HG02981 (cell line): Measurements from ENCODE around the gene TBATA.

Experiments used
- ATAC-seq: cut with Tn5 transposase; IDR thresholded peaks from one replicate; pipeline ENCODE4 v1.9.1; 2021; ENCODE audit warnings: mild to moderate bottlenecking, moderate library complexity; ENCODE audit not compliant: unreplicated experiment

Gene TBATA

DNA sequence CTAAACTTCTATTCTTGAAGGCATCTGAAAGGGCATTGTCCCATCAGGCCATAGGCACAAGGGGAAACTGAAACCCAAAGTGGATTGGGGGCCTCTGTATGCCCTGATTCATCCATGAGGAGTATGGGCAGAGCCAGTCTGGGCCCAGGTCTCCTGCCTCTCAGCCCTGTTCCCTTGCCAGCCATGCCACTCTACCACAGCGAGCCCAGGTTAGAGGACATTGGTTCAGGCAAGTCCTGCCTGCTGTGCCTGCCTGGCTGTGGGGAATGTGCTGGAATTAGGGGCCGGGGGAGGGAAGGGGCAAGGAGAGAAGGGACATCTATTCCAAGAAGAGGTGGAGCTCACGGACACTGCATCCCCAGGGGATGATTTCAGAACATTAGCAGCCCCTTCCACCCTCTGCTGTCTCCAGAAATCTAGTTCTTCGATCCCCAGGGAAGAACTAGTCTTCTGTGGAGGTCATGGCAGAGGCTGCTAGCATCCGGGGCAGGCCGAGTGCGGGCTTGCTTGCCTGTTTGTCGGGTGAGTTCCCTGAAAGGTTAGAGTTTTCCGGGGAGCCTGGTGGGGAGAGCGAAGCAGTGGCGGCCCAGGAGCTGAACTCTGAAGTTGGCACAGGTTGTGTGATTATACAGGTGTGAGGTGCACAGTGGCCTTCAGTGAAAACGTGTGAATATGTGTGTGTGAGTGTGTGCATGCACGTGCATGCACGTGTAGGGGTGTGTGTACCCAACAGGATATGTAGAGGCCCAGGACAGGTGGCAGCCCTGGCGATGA lies 37.8 kb downstream of the TBATA start:
- ATAC-seq = no peak

- ATAC-seq = no peak
Measured at GRCh38 chr10:70745555-70745954, 39.6 kb downstream of the TBATA start.

GRCh38 chr10:70744617-70745143 lies 40.5 kb downstream of the TBATA start:
- ATAC-seq = no peak

- ATAC-seq = no peak
Measured at GRCh38 chr10:70743879-70744278, 41.3 kb downstream of the TBATA start.

DNA sequence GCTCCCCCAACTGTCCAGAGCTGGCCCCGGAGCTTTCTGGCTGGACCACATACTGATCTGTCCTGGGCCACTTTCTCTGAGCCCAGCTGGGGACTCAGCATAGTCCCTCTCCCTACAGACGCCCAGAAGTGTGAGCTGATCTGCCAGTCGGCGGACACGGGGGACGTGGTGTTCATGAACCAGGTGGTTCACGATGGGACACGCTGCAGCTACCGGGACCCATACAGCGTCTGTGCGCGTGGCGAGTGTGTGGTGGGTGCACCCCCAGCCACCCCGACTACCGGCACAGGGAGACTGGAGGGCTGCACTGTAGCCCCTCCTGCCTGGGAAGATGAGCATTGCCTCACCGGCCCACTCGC lies 41.8 kb downstream of the TBATA start:
- no peak for ATAC-seq

- ATAC-seq = no peak
Measured at GRCh38 chr10:70742537-70743429, 42.4 kb downstream of the TBATA start.

DNA sequence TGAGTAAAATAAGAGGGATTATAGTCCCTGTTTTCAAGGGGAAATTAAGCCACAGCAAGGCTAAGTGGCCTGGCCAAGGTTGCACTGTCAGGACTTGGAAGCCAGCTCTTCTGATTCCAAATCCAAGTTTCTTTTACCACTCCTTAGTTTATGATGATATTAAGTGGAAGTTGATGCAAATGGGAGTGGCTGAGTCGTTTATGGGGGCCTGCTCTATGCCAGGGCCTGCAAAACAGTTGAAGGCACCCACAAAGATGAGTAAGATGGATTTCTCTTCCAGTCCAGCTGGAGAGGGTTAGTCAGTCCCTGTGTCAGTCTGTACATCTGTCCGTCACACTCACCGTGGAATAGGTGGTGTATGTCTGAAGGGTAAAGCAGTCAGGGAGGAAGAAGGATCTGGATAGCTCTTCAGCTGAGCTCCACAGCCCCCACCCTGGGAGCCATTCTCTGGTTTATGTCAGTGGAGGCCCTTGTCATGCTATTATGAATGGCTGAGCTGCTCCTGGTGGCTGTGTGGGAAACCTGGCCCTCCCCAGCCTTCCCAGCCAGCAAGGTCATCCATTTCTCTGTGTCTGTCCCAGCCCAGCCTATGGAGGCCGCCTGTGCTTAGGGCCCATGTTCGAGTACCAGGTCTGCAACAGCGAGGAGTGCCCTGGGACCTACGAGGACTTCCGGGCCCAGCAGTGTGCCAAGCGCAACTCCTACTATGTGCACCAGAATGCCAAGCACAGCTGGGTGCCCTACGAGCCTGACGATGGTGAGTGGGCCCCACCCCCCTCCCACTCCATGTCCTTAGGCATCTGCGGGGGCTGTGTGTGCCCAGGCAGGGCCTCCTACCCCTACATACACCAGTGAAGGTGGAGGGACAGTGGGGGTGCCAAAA lies 44.5 kb downstream of the TBATA start:
- no peak for ATAC-seq

GRCh38 chr10:70738761-70739121 lies 46.4 kb downstream of the TBATA start:
- no peak for ATAC-seq

- ATAC-seq = no peak
Measured at GRCh38 chr10:70738006-70738760, 47.0 kb downstream of the TBATA start.

- no peak for ATAC-seq
Measured at GRCh38 chr10:70737250-70737649, 47.9 kb downstream of the TBATA start.

DNA sequence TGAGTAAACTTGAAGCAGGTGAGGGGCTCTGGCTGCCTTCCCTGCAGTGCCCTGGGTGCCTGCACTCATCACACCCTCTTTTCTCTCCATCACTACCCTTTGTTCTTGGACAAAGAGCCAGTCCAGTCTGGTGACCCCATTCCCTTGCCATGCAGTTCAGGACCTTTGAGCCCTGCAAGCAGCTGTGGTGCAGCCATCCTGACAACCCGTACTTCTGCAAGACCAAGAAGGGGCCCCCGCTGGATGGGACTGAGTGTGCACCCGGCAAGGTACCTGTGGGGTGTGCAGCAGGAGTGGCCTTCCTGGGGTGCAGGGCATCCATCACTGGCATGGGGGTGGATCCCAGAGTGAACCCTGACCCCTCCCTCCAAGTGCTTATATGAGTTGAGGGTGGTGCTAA lies 48.7 kb downstream of the TBATA start:
- no peak for ATAC-seq

DNA sequence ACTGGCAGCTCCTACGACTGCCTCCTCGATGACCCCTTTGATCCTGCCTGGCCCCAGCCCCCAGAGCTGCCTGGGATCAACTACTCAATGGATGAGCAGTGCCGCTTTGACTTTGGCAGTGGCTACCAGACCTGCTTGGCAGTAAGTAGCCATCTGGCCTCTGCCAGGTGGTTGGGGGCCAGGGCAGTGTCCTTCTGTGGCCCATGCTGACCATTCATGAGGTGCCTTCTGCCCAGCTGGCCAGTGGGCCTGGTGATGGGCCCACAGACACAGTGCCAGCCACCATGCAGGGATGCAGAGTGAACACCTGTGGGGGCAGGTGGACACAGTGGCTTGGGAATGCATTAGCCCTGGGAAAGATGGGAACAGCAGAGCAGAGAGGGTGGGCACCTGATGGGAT lies 50.0 kb downstream of the TBATA start:
- ATAC-seq = no peak

DNA sequence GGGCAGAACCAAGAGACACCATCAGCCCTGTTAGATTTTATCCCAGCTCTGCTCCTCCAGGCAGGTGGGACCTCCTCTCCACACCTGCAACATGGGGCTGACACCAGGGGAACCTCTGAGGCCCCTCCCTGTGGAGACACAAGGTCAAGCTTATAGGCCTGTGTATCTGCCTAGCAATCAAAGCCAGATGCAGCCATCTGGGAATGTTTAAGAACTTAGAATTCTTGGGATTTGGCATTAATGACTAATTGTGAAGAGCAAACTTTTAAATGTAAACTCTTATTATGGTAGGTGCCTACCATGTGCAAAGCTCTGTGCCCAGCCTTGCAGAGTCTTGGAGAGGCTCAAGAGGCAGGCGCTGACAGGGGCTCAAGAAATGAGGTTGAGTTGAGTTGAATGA lies 52.1 kb downstream of the TBATA start:
- ATAC-seq = no peak

GRCh38 chr10:70732569-70732968 lies 52.6 kb downstream of the TBATA start:
- ATAC-seq = no peak

GRCh38 chr10:70730955-70731354 lies 54.2 kb downstream of the TBATA start:
- ATAC-seq = no peak

DNA sequence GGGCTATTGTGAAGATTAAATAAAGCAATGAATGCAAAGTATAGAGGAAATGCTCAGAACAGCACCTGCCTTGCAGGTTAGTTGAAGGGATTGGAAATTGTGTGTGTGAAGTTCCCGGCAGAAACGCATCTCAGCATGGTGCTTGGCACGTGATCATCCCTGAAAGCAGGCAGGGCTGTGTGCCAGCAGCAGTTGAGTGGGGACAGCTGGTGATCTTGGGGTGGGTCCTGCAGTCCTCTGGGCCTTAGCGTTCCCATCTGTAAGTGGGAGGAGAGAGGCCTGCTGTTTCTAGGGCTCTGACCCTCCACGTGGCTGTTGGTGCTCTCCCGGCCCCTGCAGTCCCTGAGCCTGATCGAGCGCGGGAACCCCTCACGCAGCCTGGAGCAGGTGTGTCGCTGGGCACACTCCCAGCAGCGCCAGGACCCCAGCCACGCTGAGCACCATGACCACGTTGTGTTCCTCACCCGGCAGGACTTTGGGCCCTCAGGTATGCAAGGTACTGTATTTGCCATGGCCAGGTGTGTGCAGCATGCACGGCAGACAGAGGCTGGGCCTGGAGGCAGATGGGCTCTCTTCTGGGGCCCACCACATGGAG lies 55.3 kb downstream of the TBATA start:
- no peak for ATAC-seq

- no peak for ATAC-seq
Measured at GRCh38 chr10:70728328-70728727, 56.8 kb downstream of the TBATA start.

DNA sequence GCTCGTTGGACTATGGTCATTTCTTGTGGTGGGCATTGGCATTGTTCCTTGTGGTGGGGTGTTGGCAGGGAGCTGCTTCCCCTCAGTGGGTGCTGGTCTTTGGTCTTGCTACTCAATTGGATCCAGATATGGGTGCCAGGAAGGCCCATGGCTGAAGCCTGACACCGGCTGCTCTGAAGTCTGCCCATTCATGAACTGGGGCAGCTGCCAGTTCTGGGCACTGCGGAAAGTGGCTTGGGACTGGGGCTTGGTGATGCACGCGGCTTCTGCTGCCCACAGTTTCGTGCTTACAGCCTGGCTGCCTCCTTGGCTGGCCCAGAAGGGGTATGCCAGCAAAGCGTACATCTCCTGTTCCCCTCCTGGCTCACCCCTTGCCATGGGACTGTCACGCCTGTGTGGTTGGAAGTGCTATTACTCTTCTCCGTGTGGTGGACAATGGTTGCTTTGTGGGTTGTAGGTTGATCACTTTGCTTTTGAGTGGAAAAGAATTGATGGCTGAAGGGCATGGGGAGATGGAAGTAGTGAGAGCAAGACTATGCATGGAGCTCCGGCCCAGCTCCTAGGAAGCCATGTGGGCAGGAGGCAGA lies 58.2 kb downstream of the TBATA start:
- ATAC-seq = no peak

GRCh38 chr10:70723771-70724170 lies 61.4 kb downstream of the TBATA start:
- no peak for ATAC-seq
